IMR-90 (cell line): ENCODE data around the gene MRPS18A. TPM values are rescaled to one million over a fixed set of nuclear protein-coding genes. Genes with fewer than 3 reads are reported as not detected.

Source experiments
- ATAC-seq: fragments of 200-7000 bp; cut with Tn5 transposase; 2 replicates; pipeline ENCODE4 v1.9.1; 2020; ENCODE audit warnings: low read depth, mild to moderate bottlenecking, moderate library complexity
- BruUV-seq: library from RNA; stranded (reverse); fragments of 400-500 nt; replicated peaks from 2 replicates; lab custom pipeline; 2021; lab: Mats Ljungman, UMichigan
- CTCF ChIA-PET: fragments of 300-600 bp; formaldehyde crosslinking; extraction: SDS; loops from one replicate; lab custom pipeline; 2021; ENCODE audit warnings: antibody characterized with exemption; lab: Yijun Ruan, JAX
- POLR2A ChIA-PET: fragments of 300-600 bp; sonication (Branson Sonifier 250); formaldehyde crosslinking; loops from one replicate; lab custom pipeline; 2022; ENCODE audit warnings: antibody characterized with exemption; ENCODE audit not compliant: unreplicated experiment; lab: Charles Lee
- DNase-seq: peaks from one replicate; pipeline ENCODE4 v3.0.0; 2013
- H2AFZ ChIP-seq: replicated peaks from 2 replicates; pipeline ENCODE3; 2013; ENCODE audit warnings: low read length, mild to moderate bottlenecking; ENCODE audit not compliant: poor library complexity
- H2AK5ac ChIP-seq: 2 replicates; pipeline ENCODE4 v1.6.1; 2013; ENCODE audit warnings: low read depth, low read length, inconsistent platforms
- H2AK9ac ChIP-seq: replicated peaks from 2 replicates; pipeline ENCODE3; 2013; ENCODE audit warnings: mild to moderate bottlenecking, low read depth, low read length, moderate library complexity; ENCODE audit not compliant: poor library complexity
- H2BK120ac ChIP-seq: 2 replicates; pipeline ENCODE4 v1.6.1; 2013; ENCODE audit warnings: low read depth, low read length, inconsistent platforms
- H2BK15ac ChIP-seq: 3 replicates; pipeline ENCODE4 v1.6.1; 2013; ENCODE audit warnings: low read depth, low read length, inconsistent platforms
- H2BK20ac ChIP-seq: 2 replicates; pipeline ENCODE4 v1.6.1; 2013; ENCODE audit warnings: low read depth, mild to moderate bottlenecking, inconsistent platforms, low read length, moderate library complexity
- H2BK5ac ChIP-seq: 2 replicates; pipeline ENCODE4 v1.6.1; 2013; ENCODE audit warnings: mild to moderate bottlenecking, low read depth, low read length, inconsistent platforms; ENCODE audit not compliant: poor library complexity, severe bottlenecking
- H3K14ac ChIP-seq: replicated peaks from 2 replicates; pipeline ENCODE4 v1.6.1; 2013; ENCODE audit warnings: low read depth, low read length, inconsistent platforms
- H3K18ac ChIP-seq: 2 replicates; pipeline ENCODE4 v1.6.1; 2013; ENCODE audit warnings: low read depth, low read length, control low read depth
- H3K23ac ChIP-seq: 2 replicates; pipeline ENCODE4 v1.6.1; 2013; ENCODE audit warnings: low read depth, low read length, inconsistent platforms
- H3K27ac ChIP-seq: 2 replicates; pipeline ENCODE4 v1.5.1; 2013; ENCODE audit warnings: mild to moderate bottlenecking, control low read depth, low read length; ENCODE audit not compliant: insufficient read depth
- H3K27me3 ChIP-seq: 2 replicates; pipeline ENCODE4 v1.6.1; 2013; ENCODE audit warnings: low read length; ENCODE audit not compliant: control insufficient read depth, insufficient read depth
- H3K36me3 ChIP-seq: 2 replicates; pipeline ENCODE4 v1.6.1; 2013; ENCODE audit warnings: low read length, mixed read lengths; ENCODE audit not compliant: control insufficient read depth, insufficient read depth
- H3K4ac ChIP-seq: 2 replicates; pipeline ENCODE4 v1.6.1; 2013; ENCODE audit warnings: low read depth, low read length, inconsistent platforms
- H3K4me1 ChIP-seq: 2 replicates; pipeline ENCODE4 v1.6.1; 2013; ENCODE audit warnings: low read length, mixed read lengths; ENCODE audit not compliant: control insufficient read depth, insufficient read depth
- H3K4me2 ChIP-seq: 2 replicates; pipeline ENCODE4 v1.6.1; 2013; ENCODE audit warnings: low read depth, mild to moderate bottlenecking, control low read depth, low read length, moderate library complexity
- H3K4me3 ChIP-seq: 2 replicates; pipeline ENCODE4 v1.5.1; 2013; ENCODE audit warnings: low read depth, mild to moderate bottlenecking, control low read depth, low read length, moderate library complexity; ENCODE audit not compliant: insufficient read depth
- H3K56ac ChIP-seq: 2 replicates; pipeline ENCODE4 v1.6.1; 2013; ENCODE audit warnings: low read length, inconsistent platforms; ENCODE audit not compliant: insufficient read depth; ENCODE audit errors: extremely low read depth
- H3K79me1 ChIP-seq, 2 experiments: 2 replicates each; pipeline ENCODE4 v1.6.1; 2013; ENCODE audit warnings: low read length in 2 of 2, inconsistent platforms in 1 of 2, low read depth in 1 of 2
- H3K9ac ChIP-seq: 2 replicates; pipeline ENCODE4 v1.6.1; 2013; ENCODE audit warnings: low read depth, low read length, control low read depth
- H3K9me1 ChIP-seq: 2 replicates; pipeline ENCODE4 v1.6.1; 2013; ENCODE audit warnings: low read length, inconsistent platforms; ENCODE audit not compliant: insufficient read depth
- H3K9me3 ChIP-seq: 2 replicates; pipeline ENCODE4 v1.6.1; 2013; ENCODE audit warnings: low read length; ENCODE audit not compliant: control insufficient read depth, insufficient read depth
- H4K20me1 ChIP-seq: 2 replicates; pipeline ENCODE4 v1.6.1; 2013; ENCODE audit warnings: low read length, inconsistent platforms; ENCODE audit not compliant: insufficient read depth
- H4K5ac ChIP-seq: 2 replicates; pipeline ENCODE4 v1.6.1; 2013; ENCODE audit warnings: mild to moderate bottlenecking, low read depth, low read length, control low read depth
- H4K8ac ChIP-seq, 2 experiments: 2 replicates each; pipeline ENCODE4 v1.6.1; 2013; ENCODE audit warnings: low read depth in 2 of 2, low read length in 2 of 2, control low read depth in 1 of 2, inconsistent platforms in 1 of 2
- H4K91ac ChIP-seq: 2 replicates; pipeline ENCODE4 v1.6.1; 2013; ENCODE audit warnings: low read depth, low read length, inconsistent platforms; ENCODE audit not compliant: insufficient read depth
- CHD1 ChIP-seq: IDR thresholded peaks from 2 replicates; pipeline ENCODE4 v1.6.1; 2012; ENCODE audit warnings: low read depth, low read length, improper control_type of control experiment
- RCOR1 ChIP-seq: IDR thresholded peaks from 2 replicates; pipeline ENCODE4 v1.6.1; 2012; ENCODE audit warnings: mild to moderate bottlenecking, low read length, improper control_type of control experiment; ENCODE audit not compliant: insufficient replicate concordance
- WGBS, 2 experiments: methylation state at CpG; one replicate each; pipeline versions ENCODE4 v1.1.5 to v1.1.7; 2013; ENCODE audit warnings: missing lambda C conversion rate in 2 of 2; ENCODE audit not compliant: insufficient read length in 1 of 2; ENCODE audit errors: extremely low coverage in 2 of 2; 5-methylcytosine and 5-hydroxymethylcytosine counted together
- dilution Hi-C: fragments of 300-500 bp; cut with HindIII; formaldehyde crosslinking; loops from one replicate; pipeline ENCODE4 v1.14.3; 2018; ENCODE audit warnings: low sequenced_read_pairs; ENCODE audit not compliant: unreplicated experiment
- in situ Hi-C: fragments of 300-500 bp; cut with MboI; formaldehyde crosslinking; loops from 3 replicates; pipeline ENCODE4 v1.14.3; 2019; ENCODE audit warnings: low sequenced_read_pairs, inconsistent platforms, mixed read lengths
- intact Hi-C: fragments of 100-400 bp; cut with micrococcal nuclease; formaldehyde crosslinking; loops from 2 replicates; pipeline ENCODE4 v1.10.0; 2022
- polyA plus RNA-seq, 3 experiments: library from polyadenylated mRNA; depleted of rRNA; stranded (reverse); fragments of >200 nt; gene quantifications; 2 replicates each; pipeline ENCODE4 v1.2.3, GENCODE V29; 2012; ENCODE audit warnings: low replicate concordance in 1 of 3
- total RNA-seq: library from RNA; depleted of rRNA; stranded (reverse); fragments of >200 nt; gene quantifications from 2 replicates; pipeline ENCODE4 v1.2.3, GENCODE V29; 2012
- TF ChIP-seq, protein P1 (sequence below): conservative IDR thresholded peaks from 2 replicates; pipeline ENCODE4 v1.5.1; 2012; ENCODE audit warnings: mild to moderate bottlenecking, low read depth, low read length, improper control_type of control experiment

The MRPS18A gene
- total and polyA plus RNA-seq, 2 of the 4 experiments (the other 2 are of a cell fraction) = 47.0 to 56.6 TPM

DNA sequence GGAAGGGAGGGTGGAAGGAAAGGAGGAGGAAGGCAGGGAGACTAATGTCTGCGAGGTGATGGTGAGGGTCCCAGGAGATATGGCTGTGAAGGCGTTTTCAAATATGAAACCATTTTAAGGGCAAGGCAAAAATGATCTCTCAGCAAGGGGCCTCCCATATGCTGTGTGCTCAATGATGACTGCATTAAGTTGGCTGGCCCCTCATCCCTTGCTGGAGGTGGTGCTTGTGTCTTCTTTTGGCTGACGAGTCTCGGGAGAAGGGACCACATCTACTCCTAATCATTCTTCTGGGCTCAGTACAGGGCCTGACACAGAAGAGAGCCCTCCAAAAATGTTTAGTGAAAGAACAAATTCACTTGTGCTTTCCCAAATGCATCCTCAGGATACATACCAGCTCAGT lies 23.0 kb upstream of the MRPS18A start:
- WGBS, 2 experiments = 90% methylated on average over 2 of the region's 4 CpGs; no CpG with 5 or more reads in 1 of the 2 experiments
- ATAC-seq (no peak), DNase-seq (no peak)
- Histone ChIP-seq H2AK5ac (peak overlapping the region; percentile 62; the same call in 1 of the 2 replicates), H3K14ac (no peak overlapping the region), H3K4me1 (peaks cover 21% of the 10 kb centered on the region), H3K4me2 (no peak overlapping the region), H4K5ac (no peak overlapping the region), H3K4me3 (no peak overlapping the region), H3K79me1 (no peaks in the 10 kb centered on the region), H3K56ac (no peak overlapping the region), H3K27me3 (peaks cover 13% of the 10 kb centered on the region), H4K20me1 (no peaks in the 10 kb centered on the region), H3K18ac (no peak overlapping the region; the same call in 1 of the 2 replicates), H2BK15ac (no peak overlapping the region), H3K23ac (no peak overlapping the region), H2BK120ac (no peak overlapping the region), H3K27ac (no peak overlapping the region), H3K9me3 (no peaks in the 10 kb centered on the region), H2AFZ (no peak overlapping the region), H2BK20ac (no peak overlapping the region), H3K4ac (no peak overlapping the region), H2BK5ac (no peak overlapping the region), H3K36me3 (no peaks in the 10 kb centered on the region), H4K8ac (no peak overlapping the region), H4K91ac (no peak overlapping the region), H2AK9ac (no peak overlapping the region), H3K9ac (no peak overlapping the region), H3K9me1 (peaks cover 3% of the 10 kb centered on the region; the same call in 1 of the 2 replicates)
- POLR2A ChIA-PET = no interaction called here
- intact Hi-C loops (no loop called here), dilution Hi-C loops (no loop called here), in situ Hi-C loops (no loop called here)
- CTCF ChIA-PET = no interaction called here
- no TSS peak for BruUV-seq
- TF ChIP-seq CHD1 (no peak), RCOR1 (no peak)
- TF ChIP-seq, protein P1, sequence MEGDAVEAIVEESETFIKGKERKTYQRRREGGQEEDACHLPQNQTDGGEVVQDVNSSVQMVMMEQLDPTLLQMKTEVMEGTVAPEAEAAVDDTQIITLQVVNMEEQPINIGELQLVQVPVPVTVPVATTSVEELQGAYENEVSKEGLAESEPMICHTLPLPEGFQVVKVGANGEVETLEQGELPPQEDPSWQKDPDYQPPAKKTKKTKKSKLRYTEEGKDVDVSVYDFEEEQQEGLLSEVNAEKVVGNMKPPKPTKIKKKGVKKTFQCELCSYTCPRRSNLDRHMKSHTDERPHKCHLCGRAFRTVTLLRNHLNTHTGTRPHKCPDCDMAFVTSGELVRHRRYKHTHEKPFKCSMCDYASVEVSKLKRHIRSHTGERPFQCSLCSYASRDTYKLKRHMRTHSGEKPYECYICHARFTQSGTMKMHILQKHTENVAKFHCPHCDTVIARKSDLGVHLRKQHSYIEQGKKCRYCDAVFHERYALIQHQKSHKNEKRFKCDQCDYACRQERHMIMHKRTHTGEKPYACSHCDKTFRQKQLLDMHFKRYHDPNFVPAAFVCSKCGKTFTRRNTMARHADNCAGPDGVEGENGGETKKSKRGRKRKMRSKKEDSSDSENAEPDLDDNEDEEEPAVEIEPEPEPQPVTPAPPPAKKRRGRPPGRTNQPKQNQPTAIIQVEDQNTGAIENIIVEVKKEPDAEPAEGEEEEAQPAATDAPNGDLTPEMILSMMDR = no peak
